D721Med (cell line): ENCODE results near the gene CCDC69.

ENCODE experiments used
- DNase-seq: peaks from one replicate; pipeline ENCODE4 v3.0.0; 2011; ENCODE audit warnings: low spot score; ENCODE audit not compliant: insufficient read length
- FAIRE-seq: peaks from 2 replicates; lab custom pipeline; 2011; peaks lifted over from hg19 to GRCh38; lab: Jason Lieb, UNC
- TF ChIP-seq, protein P1 (sequence below): IDR thresholded peaks from 2 replicates; pipeline ENCODE4 v1.5.1; 2012; ENCODE audit warnings: mild to moderate bottlenecking, control low read depth; ENCODE audit not compliant: insufficient read depth; ENCODE audit errors: missing control alignments

Gene CCDC69

DNA sequence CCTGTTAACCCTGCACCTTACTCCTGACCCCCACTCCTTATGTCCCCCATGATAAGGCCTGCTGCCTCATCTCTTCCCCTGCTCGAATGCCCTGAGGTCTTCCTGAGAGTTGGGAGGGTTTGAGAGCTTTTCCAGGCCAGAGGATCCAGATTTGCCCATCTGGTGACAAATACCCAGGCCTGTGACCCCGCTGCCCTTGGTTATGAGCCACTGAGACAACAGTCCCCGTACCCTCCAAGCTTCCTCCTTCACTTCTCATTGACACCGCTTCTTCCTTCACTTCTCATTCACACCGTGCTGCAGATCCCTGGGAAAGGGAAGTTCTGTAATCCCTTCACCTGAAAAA lies 29.7 kb upstream of the CCDC69 start:
- DNase-seq = no peak
- FAIRE-seq = no peak
- TF ChIP-seq, protein P1, sequence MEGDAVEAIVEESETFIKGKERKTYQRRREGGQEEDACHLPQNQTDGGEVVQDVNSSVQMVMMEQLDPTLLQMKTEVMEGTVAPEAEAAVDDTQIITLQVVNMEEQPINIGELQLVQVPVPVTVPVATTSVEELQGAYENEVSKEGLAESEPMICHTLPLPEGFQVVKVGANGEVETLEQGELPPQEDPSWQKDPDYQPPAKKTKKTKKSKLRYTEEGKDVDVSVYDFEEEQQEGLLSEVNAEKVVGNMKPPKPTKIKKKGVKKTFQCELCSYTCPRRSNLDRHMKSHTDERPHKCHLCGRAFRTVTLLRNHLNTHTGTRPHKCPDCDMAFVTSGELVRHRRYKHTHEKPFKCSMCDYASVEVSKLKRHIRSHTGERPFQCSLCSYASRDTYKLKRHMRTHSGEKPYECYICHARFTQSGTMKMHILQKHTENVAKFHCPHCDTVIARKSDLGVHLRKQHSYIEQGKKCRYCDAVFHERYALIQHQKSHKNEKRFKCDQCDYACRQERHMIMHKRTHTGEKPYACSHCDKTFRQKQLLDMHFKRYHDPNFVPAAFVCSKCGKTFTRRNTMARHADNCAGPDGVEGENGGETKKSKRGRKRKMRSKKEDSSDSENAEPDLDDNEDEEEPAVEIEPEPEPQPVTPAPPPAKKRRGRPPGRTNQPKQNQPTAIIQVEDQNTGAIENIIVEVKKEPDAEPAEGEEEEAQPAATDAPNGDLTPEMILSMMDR = no peak

DNA sequence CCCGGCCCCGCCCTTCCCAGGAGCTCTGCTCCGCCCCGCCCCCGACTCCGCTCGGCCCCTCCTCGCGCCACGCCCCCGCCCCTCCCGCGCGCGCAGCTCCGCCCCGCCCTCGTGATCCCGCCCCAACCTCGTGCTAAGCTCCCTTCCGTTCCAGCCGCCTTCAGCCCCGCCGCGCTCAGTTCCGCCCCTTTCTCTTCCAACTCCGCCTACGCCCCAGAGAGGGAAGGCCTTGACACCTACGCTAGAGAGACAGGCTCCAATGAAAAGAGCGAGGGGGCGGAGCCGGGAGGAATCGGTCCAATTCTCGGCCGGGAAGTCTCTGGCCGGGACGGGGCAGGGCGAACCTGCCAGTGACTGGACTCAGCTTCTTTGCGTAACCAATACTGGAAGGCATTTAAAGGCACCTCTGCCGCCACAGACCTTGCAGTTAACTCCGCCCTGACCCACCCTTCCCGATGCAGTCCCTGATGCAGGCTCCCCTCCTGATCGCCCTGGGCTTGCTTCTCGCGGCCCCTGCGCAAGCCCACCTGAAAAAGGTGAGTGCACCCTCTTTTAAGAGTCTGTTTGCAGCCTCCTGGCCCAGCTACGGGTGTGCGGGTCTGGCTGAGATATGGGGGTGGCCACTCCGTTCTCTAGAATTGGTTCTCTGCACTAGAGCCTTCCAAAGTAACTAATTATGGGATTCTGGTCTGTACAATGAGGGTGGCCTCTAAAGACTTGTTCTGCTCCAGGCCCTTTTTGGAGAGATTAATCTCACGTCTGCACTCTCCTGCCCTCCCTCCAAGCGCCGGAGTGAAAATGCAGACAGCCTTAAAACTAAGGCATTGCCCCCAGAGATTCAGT lies 29.1 kb upstream of the CCDC69 start, which contains the start of gene GM2A:
GM2A (plus strand) TSS at position 424 of the 843 bp plus-strand sequence; CDS start at position 456, 32 bp downstream.
- no peak for FAIRE-seq
- TF ChIP-seq, protein P1 = no peak

DNA sequence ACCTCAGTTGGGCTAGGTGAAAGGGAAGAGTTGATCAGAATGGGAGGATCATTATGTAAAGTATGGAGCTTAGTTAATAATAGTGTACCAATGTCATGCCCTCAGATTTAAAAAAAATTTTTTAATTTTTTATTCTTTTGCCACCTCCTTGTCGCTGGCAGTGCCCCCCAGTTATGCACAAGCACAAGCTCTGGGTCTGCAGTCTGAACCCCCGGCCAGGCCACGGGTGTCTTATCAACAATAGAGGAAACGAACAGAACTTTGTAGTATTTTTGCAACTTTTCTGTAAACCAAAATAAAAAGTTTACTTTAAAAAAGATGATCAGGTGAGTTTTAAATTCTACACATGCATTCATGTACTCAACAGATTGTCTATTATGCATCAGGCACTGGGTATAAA lies 27.7 kb upstream of the CCDC69 start:
- no peak for FAIRE-seq
- TF ChIP-seq, protein P1 = no peak

More for the DNA sequence above, 29.1 kb upstream of the CCDC69 start, which contains the start of gene GM2A:
- peak; percentile 86 for DNase-seq

DNA sequence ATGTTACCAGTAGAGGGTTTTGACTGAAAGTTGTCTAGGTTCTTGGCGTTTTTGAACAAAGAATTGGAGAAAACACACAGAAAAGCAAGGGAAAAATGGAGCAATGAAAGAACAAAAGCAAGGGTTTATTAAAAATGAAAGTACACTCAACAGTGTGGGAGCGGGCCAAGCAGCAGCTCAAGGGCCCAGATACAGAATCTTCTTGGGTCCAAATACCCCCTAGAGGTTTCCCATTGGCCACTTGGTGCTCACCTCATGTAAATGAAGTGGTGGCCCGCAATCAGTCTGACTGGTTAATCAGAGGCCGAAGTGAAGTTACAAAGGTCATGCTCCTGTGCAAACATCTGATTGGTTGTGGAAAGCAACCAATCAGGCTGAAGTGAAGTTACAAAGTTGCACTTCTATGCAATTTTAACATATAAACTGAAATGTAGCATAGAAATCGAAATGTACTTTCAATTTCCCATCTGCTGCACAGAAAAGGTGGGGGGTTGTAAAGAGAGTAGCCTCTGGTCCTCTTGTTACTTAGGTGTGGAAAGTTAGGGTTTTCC lies 27.2 kb upstream of the CCDC69 start:
- FAIRE-seq (no peak), DNase-seq (no peak)
- TF ChIP-seq, protein P1 = no peak

More for the DNA sequence above, 27.7 kb upstream of the CCDC69 start:
- DNase-seq = no peak

DNA sequence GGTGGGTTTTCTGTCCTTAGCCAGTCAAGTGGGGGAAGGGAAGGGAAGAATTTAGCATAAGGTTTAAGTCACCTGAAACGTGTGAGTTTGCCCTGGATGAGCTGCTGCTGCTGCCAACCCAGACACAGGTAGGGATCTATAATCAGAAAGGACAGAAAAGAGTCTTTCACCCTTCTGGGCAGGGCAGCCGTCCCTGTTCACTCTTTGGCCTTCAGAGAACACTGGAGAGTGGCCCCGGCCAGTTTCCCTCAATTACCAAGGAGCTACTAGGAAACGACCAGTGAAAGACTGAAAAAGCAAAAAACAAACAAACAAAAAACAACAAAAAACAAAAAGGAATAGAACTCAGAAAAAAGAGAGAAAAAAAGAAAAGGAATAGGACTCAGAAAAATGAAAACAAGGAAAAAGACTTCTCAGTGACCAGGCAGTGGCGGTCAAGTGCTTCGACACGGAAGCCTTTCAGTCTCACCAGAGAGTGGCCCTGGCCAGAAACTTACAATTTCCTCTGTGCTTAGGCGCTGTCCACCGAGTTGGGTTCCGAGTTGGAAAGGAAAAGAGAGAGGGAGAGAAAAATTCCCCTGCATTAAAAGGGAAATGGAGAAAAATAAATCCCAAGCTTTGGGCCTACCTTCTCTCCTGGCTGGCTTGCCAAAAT lies 26.6 kb upstream of the CCDC69 start:
- DNase-seq (no peak), FAIRE-seq (no peak)
- TF ChIP-seq, protein P1 = no peak

DNA sequence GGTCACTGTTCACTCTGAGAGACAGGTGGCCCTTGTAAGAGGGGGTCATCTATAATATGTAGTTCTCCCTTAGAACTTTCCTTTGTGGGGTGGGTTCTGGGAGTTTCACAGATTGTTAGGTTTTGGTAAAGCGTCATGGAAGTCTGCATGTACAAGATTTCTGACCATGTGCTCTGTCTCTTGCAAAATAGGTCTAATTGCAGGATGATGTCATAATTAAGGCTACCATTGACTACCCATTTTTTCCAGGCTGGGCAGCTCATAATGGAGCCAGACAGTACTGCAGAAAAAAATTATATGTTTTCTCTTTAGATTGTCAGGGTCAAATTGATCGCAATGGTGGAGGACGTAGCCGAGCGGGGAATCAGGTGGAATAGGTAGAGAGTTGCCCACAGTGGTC lies 25.4 kb upstream of the CCDC69 start:
- DNase-seq (no peak), FAIRE-seq (no peak)
- TF ChIP-seq, protein P1 = no peak
